Calu3 (cell line): ENCODE measurements around the gene TMEM259. TPM values are rescaled to one million over a fixed set of nuclear protein-coding genes. Genes with fewer than 3 reads are reported as not detected.
A peak's percentile ranks its signal among the peaks of the same experiment; 100 is the strongest.

Experiments
- BruUV-seq: library from RNA; stranded (reverse); fragments of 400-500 nt; replicated peaks from 2 replicates; lab custom pipeline; 2021; lab: Mats Ljungman, UMichigan
- CTCF ChIA-PET: fragments of 300-600 bp; sonication (Branson Sonifier 250); formaldehyde crosslinking; loops from one replicate; lab custom pipeline; 2022; ENCODE audit warnings: antibody characterized with exemption; lab: Charles Lee
- DNase-seq: peaks from one replicate; pipeline ENCODE4 v3.0.0; 2022
- H3K27ac Mint-ChIP-seq: one replicate; pipeline ENCODE4 v1.8.0; 2022; ENCODE audit warnings: mixed read lengths; ENCODE audit not compliant: unreplicated experiment
- H3K27me3 Mint-ChIP-seq: one replicate; pipeline ENCODE4 v1.8.0; 2022; ENCODE audit warnings: mixed read lengths; ENCODE audit not compliant: unreplicated experiment
- H3K36me3 Mint-ChIP-seq: one replicate; pipeline ENCODE4 v1.8.0; 2022; ENCODE audit warnings: mild to moderate bottlenecking, moderate library complexity, mixed read lengths; ENCODE audit not compliant: insufficient read depth, unreplicated experiment
- H3K4me1 Mint-ChIP-seq: one replicate; pipeline ENCODE4 v1.8.0; 2022; ENCODE audit warnings: mild to moderate bottlenecking, low read depth, mixed read lengths; ENCODE audit not compliant: unreplicated experiment
- H3K4me3 Mint-ChIP-seq: one replicate; pipeline ENCODE4 v1.8.0; 2022; ENCODE audit warnings: mild to moderate bottlenecking, low read depth, moderate library complexity, mixed read lengths; ENCODE audit not compliant: unreplicated experiment
- H3K9me3 Mint-ChIP-seq: one replicate; pipeline ENCODE4 v1.8.0; 2022; ENCODE audit warnings: low read depth, mixed read lengths; ENCODE audit not compliant: unreplicated experiment
- CTCF ChIP-seq: fragments of 200-600 bp; IDR thresholded peaks from one replicate; pipeline ENCODE4 v1.8.0; 2022; ENCODE audit warnings: antibody characterized with exemption; ENCODE audit not compliant: unreplicated experiment
- intact Hi-C: fragments of 100-400 bp; cut with micrococcal nuclease; formaldehyde crosslinking; loops from one replicate; pipeline ENCODE4 v1.10.0; 2022; ENCODE audit not compliant: unreplicated experiment
- total RNA-seq: library from RNA; stranded (reverse); gene quantifications from 2 replicates; pipeline ENCODE4 v1.2.3, GENCODE V29; 2022

The TMEM259 gene
- total RNA-seq, 1 experiment from 2014 or later: 129 TPM

GRCh38 chr19:989381-990081, 31.4 kb downstream of the TMEM259 start:
- Mint-ChIP-seq H3K9me3 (no peaks in the 10 kb centered on the region), H3K36me3 (peaks cover 16% of the 10 kb centered on the region), H3K4me1 (no peaks in the 10 kb centered on the region), H3K4me3 (no peak overlapping the region), H3K27me3 (no peaks in the 10 kb centered on the region), H3K27ac (no peak overlapping the region)
- no TSS peak for BruUV-seq
- TF ChIP-seq CTCF: no peak
- intact Hi-C loops: no loop called here
- CTCF ChIA-PET: interaction anchor here (0.9 kb wide), 1 partner anchor 204 kb away, joined by 11 read pairs; no protein-coding TSS in a partner anchor
- no peak for DNase-seq

GRCh38 chr19:988510-988909, 32.4 kb downstream of the TMEM259 start:
- Mint-ChIP-seq H3K4me1 (no peaks in the 10 kb centered on the region), H3K27me3 (no peaks in the 10 kb centered on the region), H3K36me3 (peaks cover 22% of the 10 kb centered on the region), H3K9me3 (no peaks in the 10 kb centered on the region), H3K4me3 (no peak overlapping the region), H3K27ac (no peak overlapping the region)
- CTCF ChIA-PET: no interaction called here
- BruUV-seq: no TSS peak
- intact Hi-C loops: no loop called here
- no peak for TF ChIP-seq CTCF
- no peak for DNase-seq

GRCh38 chr19:988081-988480, 32.8 kb downstream of the TMEM259 start:
- Mint-ChIP-seq H3K9me3 (no peaks in the 10 kb centered on the region), H3K4me1 (no peaks in the 10 kb centered on the region), H3K27ac (no peak overlapping the region), H3K27me3 (no peaks in the 10 kb centered on the region), H3K4me3 (no peak overlapping the region), H3K36me3 (peaks cover 19% of the 10 kb centered on the region)
- BruUV-seq: no TSS peak
- no peak for TF ChIP-seq CTCF
- intact Hi-C loops: no loop called here
- CTCF ChIA-PET: no interaction called here
- no peak for DNase-seq

- Mint-ChIP-seq H3K27me3 (no peaks in the 10 kb centered on the region), H3K4me1 (no peaks in the 10 kb centered on the region), H3K4me3 (peak overlapping the region; percentile 87), H3K9me3 (no peaks in the 10 kb centered on the region), H3K27ac (no peak overlapping the region), H3K36me3 (peaks cover 19% of the 10 kb centered on the region)
- intact Hi-C loops: no loop called here
- BruUV-seq: no TSS peak
- CTCF ChIA-PET: no interaction called here
- no peak for DNase-seq
- no peak for TF ChIP-seq CTCF
Measured at GRCh38 chr19:986083-986482, 34.8 kb downstream of the TMEM259 start.
